Endothelial cell of umbilical vein (primary cell): Measurements from ENCODE around the gene CYB5A. TPM values are rescaled to one million over a fixed set of nuclear protein-coding genes. Genes with fewer than 3 reads are reported as not detected.
"Not testable (repeated sequence)": the region's sequence is repeated elsewhere in the genome, so short reads cannot be mapped to it uniquely, and the experiment has no call there.

Experiments
- BruUV-seq: library from RNA; stranded (reverse); fragments of 400-500 nt; replicated peaks from 2 replicates; lab custom pipeline; 2021; lab: Mats Ljungman, UMichigan
- CTCF ChIA-PET: fragments of 300-600, 350-600 bp; sonication (Branson Sonifier 250); formaldehyde crosslinking; loops from one replicate; lab custom pipeline; 2021; ENCODE audit warnings: antibody characterized with exemption, inconsistent platforms; lab: Charles Lee
- POLR2A ChIA-PET: fragments of 300-600, 350-600 bp; sonication (Branson Sonifier 250); formaldehyde crosslinking; loops from one replicate; lab custom pipeline; 2021; ENCODE audit warnings: antibody characterized with exemption, inconsistent platforms; lab: Charles Lee
- DNase-seq: peaks from one replicate; pipeline ENCODE4 v3.0.0-alpha.2; 2011; ENCODE audit warnings: low read depth, low spot score
- FAIRE-seq: peaks from 2 replicates; lab custom pipeline; 2011; peaks lifted over from hg19 to GRCh38; lab: Jason Lieb, UNC
- H2AFZ ChIP-seq: 2 replicates; pipeline ENCODE4 v1.6.0; 2012; ENCODE audit warnings: low read depth, low read length, control low read depth, inconsistent platforms
- H3K27ac ChIP-seq: 2 replicates; pipeline ENCODE4 v1.5.1; 2011; ENCODE audit warnings: low read depth, mild to moderate bottlenecking, control low read depth, low read length, moderate library complexity; ENCODE audit not compliant: insufficient read depth
- H3K27me3 ChIP-seq, 2 experiments: 2 replicates each; pipeline versions ENCODE4 v1.6.0 to v1.6.1; 2011; ENCODE audit warnings: low read length in 2 of 2, mixed read lengths in 1 of 2; ENCODE audit not compliant: control insufficient read depth in 2 of 2, insufficient read depth in 2 of 2
- H3K36me3 ChIP-seq, 2 experiments: 2 replicates in 1 of 2; 3 replicates in 1 of 2; pipeline ENCODE4 v1.5.1; 2011; ENCODE audit warnings: low read length in 2 of 2, mild to moderate bottlenecking in 1 of 2, moderate library complexity in 1 of 2; ENCODE audit not compliant: control insufficient read depth in 2 of 2, insufficient read depth in 2 of 2; ENCODE audit errors: extremely low read depth in 1 of 2
- H3K4me1 ChIP-seq: 3 replicates; pipeline ENCODE4 v1.5.1; 2011; ENCODE audit warnings: mild to moderate bottlenecking, low read length; ENCODE audit not compliant: control insufficient read depth, insufficient read depth; ENCODE audit errors: extremely low read depth
- H3K4me2 ChIP-seq: 2 replicates; pipeline ENCODE4 v1.6.1; 2011; ENCODE audit warnings: low read length, control low read depth, mixed read lengths; ENCODE audit not compliant: insufficient read depth
- H3K4me3 ChIP-seq, 3 experiments: fragments of 200-600 bp in 1 of 3; sonication (generic), shearing (Covaris generic) in 1 of 3; replicated peaks in 1 of 3; 2 replicates each; pipeline ENCODE4 v1.5.1; 2011 to 2016; ENCODE audit warnings: control low read depth in 3 of 3, low read length in 3 of 3, mild to moderate bottlenecking in 2 of 3, inconsistent platforms in 1 of 3, low read depth in 1 of 3, moderate library complexity in 1 of 3; ENCODE audit not compliant: insufficient read depth in 1 of 3
- H3K79me2 ChIP-seq: 2 replicates; pipeline ENCODE4 v1.6.0; 2012; ENCODE audit warnings: low read length, inconsistent platforms; ENCODE audit not compliant: control insufficient read depth, insufficient read depth
- H3K9ac ChIP-seq: replicated peaks from 2 replicates; pipeline ENCODE3; 2011; ENCODE audit warnings: low read length, control low read depth; ENCODE audit not compliant: insufficient read depth; ENCODE audit errors: extremely low read depth
- H3K9me1 ChIP-seq: replicated peaks from 3 replicates; pipeline ENCODE4 v1.6.0; 2011; ENCODE audit warnings: mild to moderate bottlenecking, low read length; ENCODE audit not compliant: control insufficient read depth, insufficient read depth; ENCODE audit errors: extremely low read depth
- H3K9me3 ChIP-seq: replicated peaks from 2 replicates; pipeline ENCODE4 v1.5.1; 2012; ENCODE audit warnings: low read length, inconsistent platforms; ENCODE audit not compliant: control insufficient read depth, insufficient read depth
- H4K20me1 ChIP-seq: replicated peaks from 2 replicates; pipeline ENCODE3; 2011; ENCODE audit warnings: mild to moderate bottlenecking, low read length; ENCODE audit not compliant: control insufficient read depth, insufficient read depth; ENCODE audit errors: extremely low read depth
- EZH2 ChIP-seq: IDR thresholded peaks from 2 replicates; pipeline ENCODE4 v1.6.1; 2012; ENCODE audit warnings: borderline replicate concordance, low read depth, mild to moderate bottlenecking, moderate library complexity, low read length, inconsistent platforms; ENCODE audit not compliant: severe bottlenecking
- JUN ChIP-seq: IDR thresholded peaks from 2 replicates; pipeline ENCODE4 v1.6.1; 2011; ENCODE audit warnings: borderline replicate concordance, low read depth; ENCODE audit not compliant: insufficient read length, insufficient read depth
- dilution Hi-C: fragments of 300-500 bp; cut with MboI; formaldehyde crosslinking; loops from one replicate; pipeline ENCODE4 v1.15.0; 2019; ENCODE audit warnings: low sequenced_read_pairs; ENCODE audit not compliant: extremely low pct_ligation_motif_present
- intact Hi-C: fragments of 100-400 bp; cut with micrococcal nuclease; formaldehyde crosslinking; loops from one replicate; pipeline ENCODE4 v1.10.0; 2022
- polyA plus RNA-seq, 4 experiments: library from polyadenylated mRNA; depleted of rRNA in 3 of 4; stranded (reverse) in 3 of 4; unstranded in 1 of 4; fragments of >200 nt; gene quantifications; 2 replicates each; pipeline versions ENCODE4 v1.2.1 to v1.2.3, GENCODE V29; 2011 to 2012; ENCODE audit warnings: missing spikeins in 1 of 4
- total RNA-seq: library from RNA; stranded (reverse); gene quantifications from 2 replicates; pipeline ENCODE4 v1.2.3, GENCODE V29; 2021
- TF ChIP-seq, protein P1 (sequence below), 2 donors: IDR thresholded peaks; 1 replicate in 1 of 2; 2 replicates in 1 of 2; pipeline ENCODE4 v1.5.1; 2011; ENCODE audit warnings: low read length in 2 of 2, mild to moderate bottlenecking in 2 of 2, moderate library complexity in 2 of 2, control low read depth in 1 of 2, inconsistent platforms in 1 of 2, low read depth in 1 of 2; ENCODE audit not compliant: insufficient read depth in 1 of 2; ENCODE audit errors: extremely low read depth in 1 of 2

Gene CYB5A
- total and polyA plus RNA-seq, 2 donors (not counting 3 experiments of a cell fraction or from before 2014, with no cell fraction given) = 24.9 to 74.0 TPM

- H3K4me2 ChIP-seq, dilution Hi-C loops, H3K27ac ChIP-seq, H4K20me1 ChIP-seq, H3K9ac ChIP-seq, H3K4me1 ChIP-seq, H3K9me1 ChIP-seq, POLR2A ChIA-PET, intact Hi-C loops, H2AFZ ChIP-seq, H3K4me3 ChIP-seq, H3K36me3 ChIP-seq, H3K27me3 ChIP-seq, FAIRE-seq, BruUV-seq, H3K9me3 ChIP-seq, H3K79me2 ChIP-seq, DNase-seq: not testable (repeated sequence)
- CTCF ChIA-PET = interaction anchor here (1.2 kb wide), 1 partner anchor 15 kb away, joined by 4 read pairs; no protein-coding TSS in a partner anchor
Measured at GRCh38 chr18:74326791-74327190, 35.0 kb upstream of the CYB5A start.

DNA sequence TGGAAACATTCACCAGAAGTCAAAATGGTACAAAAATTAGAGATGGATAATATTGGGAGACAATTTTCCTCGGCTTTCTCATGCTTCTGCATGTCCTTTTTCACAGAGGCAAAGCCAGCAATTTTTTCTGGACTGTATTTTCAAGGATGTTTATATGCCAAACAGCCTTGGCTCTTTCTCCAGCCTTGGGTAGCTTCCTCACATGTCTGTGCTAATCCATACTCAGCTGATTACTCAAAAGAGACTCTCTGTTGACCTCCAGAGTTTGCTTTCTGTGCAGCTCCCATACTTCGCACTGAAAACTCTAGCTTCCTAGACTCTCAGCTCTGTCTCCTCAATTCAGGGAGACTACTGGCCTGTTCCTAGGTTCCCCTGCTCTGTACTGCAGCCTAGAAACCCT is 34.5 kb upstream of the CYB5A start:
- H3K9me3 ChIP-seq = no peaks in the 10 kb centered on the region
- H3K27me3 ChIP-seq = peaks cover 0 to 2% of the 10 kb centered on the region in 2 experiments
- TF ChIP-seq JUN (no peak), EZH2 (no peak)
- TF ChIP-seq, protein P1, sequence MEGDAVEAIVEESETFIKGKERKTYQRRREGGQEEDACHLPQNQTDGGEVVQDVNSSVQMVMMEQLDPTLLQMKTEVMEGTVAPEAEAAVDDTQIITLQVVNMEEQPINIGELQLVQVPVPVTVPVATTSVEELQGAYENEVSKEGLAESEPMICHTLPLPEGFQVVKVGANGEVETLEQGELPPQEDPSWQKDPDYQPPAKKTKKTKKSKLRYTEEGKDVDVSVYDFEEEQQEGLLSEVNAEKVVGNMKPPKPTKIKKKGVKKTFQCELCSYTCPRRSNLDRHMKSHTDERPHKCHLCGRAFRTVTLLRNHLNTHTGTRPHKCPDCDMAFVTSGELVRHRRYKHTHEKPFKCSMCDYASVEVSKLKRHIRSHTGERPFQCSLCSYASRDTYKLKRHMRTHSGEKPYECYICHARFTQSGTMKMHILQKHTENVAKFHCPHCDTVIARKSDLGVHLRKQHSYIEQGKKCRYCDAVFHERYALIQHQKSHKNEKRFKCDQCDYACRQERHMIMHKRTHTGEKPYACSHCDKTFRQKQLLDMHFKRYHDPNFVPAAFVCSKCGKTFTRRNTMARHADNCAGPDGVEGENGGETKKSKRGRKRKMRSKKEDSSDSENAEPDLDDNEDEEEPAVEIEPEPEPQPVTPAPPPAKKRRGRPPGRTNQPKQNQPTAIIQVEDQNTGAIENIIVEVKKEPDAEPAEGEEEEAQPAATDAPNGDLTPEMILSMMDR (IDR thresholded peaks at IDR 0.05; ENCODE audit: extremely low read depth in 1 of 2, insufficient read depth in 1 of 2, low read depth in 1 of 2, low read length in 2 of 2) = no peak
- no peak overlapping the region for H3K4me3 ChIP-seq
- H3K27ac ChIP-seq = no peak overlapping the region
- no peak overlapping the region for H2AFZ ChIP-seq
- no TSS peak for BruUV-seq
- no peak for DNase-seq
- H4K20me1 ChIP-seq = no peaks in the 10 kb centered on the region
- intact Hi-C loops = no loop called here
- H3K36me3 ChIP-seq = no peaks in the 10 kb centered on the region
- H3K9me1 ChIP-seq = no peaks in the 10 kb centered on the region
- H3K79me2 ChIP-seq = no peaks in the 10 kb centered on the region
- ChIA-PET POLR2A (no interaction called here), CTCF (interaction anchor here (1.2 kb wide), 1 partner anchor 16 kb away, joined by 4 read pairs; no protein-coding TSS in a partner anchor)
- no peak overlapping the region for H3K4me2 ChIP-seq
- FAIRE-seq = no peak
- H3K9ac ChIP-seq = no peak overlapping the region
- dilution Hi-C loops = no loop called here
- H3K4me1 ChIP-seq = no peaks in the 10 kb centered on the region
